OCI-LY1 (cell line): Measurements from ENCODE around the gene AP2A2.

ENCODE experiments used
- CTCF ChIP-seq: fragments of 200-600 bp; sonication (generic), shearing (Covaris generic); IDR thresholded peaks from 2 replicates; pipeline ENCODE4 v1.5.1; 2017; ENCODE audit warnings: mild to moderate bottlenecking, antibody characterized with exemption, low read length, moderate library complexity, mixed read lengths
- EZH2 ChIP-seq: fragments of 200-600 bp; sonication (generic), shearing (Covaris generic); IDR thresholded peaks from 2 replicates; pipeline ENCODE4 v1.8.0; 2017; ENCODE audit warnings: borderline replicate concordance, mixed run types, mild to moderate bottlenecking, antibody characterized with exemption, low read length, moderate library complexity, mixed read lengths

GRCh38 chr11:1060410-1060809 lies 134.7 kb downstream of the AP2A2 start:
- no peak for TF ChIP-seq CTCF
- no peak for TF ChIP-seq EZH2
